ENCODE data around the gene MAST1.
"Not testable (repeated sequence)": the region's sequence is repeated elsewhere in the genome, so short reads cannot be mapped to it uniquely, and the experiment has no call there.

The MAST1 gene

GRCh38 chr19:12885749-12886650 lies 47.7 kb downstream of the MAST1 start:
- peak overlapping the region in 1 of 2 donors; percentile 49 for H3K9ac ChIP-seq (ENCODE audit: low read depth in 1 of 2, low read length in 2 of 2)
- H3K27me3 ChIP-seq (ENCODE audit: control insufficient read depth in 2 of 2, insufficient read depth in 2 of 2, low read length in 2 of 2) = no peaks in the 10 kb centered on the region

GRCh38 chr19:12886651-12886968 lies 48.3 kb downstream of the MAST1 start:
- peaks cover 14 to 17% of the 10 kb centered on the region in 2 donors for H3K4me1 ChIP-seq (ENCODE audit: control insufficient read depth in 2 of 2, insufficient read depth in 2 of 2, low read length in 2 of 2)
- no peak overlapping the region for H3K4me3 ChIP-seq (ENCODE audit: low read length in 2 of 2)
- no peaks in the 10 kb centered on the region for H3K36me3 ChIP-seq (ENCODE audit: control insufficient read depth in 2 of 2, insufficient read depth in 2 of 2, low read length in 2 of 2)
- H3K9me3 ChIP-seq (ENCODE audit: control insufficient read depth in 2 of 2, low read length in 2 of 2) = peaks cover 0 to 5% of the 10 kb centered on the region in 2 donors
- no peak overlapping the region for H3K27ac ChIP-seq (ENCODE audit: low read depth in 2 of 2, low read length in 2 of 2)
- H3K27me3 ChIP-seq (ENCODE audit: control insufficient read depth in 2 of 2, insufficient read depth in 2 of 2, low read length in 2 of 2) = no peaks in the 10 kb centered on the region
- no peak overlapping the region for H3K9ac ChIP-seq (ENCODE audit: low read depth in 1 of 2, low read length in 2 of 2)

More at GRCh38 chr19:12885749-12886650, 47.7 kb downstream of the MAST1 start:
- peaks cover 12 to 14% of the 10 kb centered on the region in 2 donors for H3K4me1 ChIP-seq (ENCODE audit: control insufficient read depth in 2 of 2, insufficient read depth in 2 of 2, low read length in 2 of 2)
- H3K4me3 ChIP-seq (ENCODE audit: low read length in 2 of 2) = peak overlapping the region; percentile 20 to 45
- no peaks in the 10 kb centered on the region for H3K36me3 ChIP-seq (ENCODE audit: control insufficient read depth in 2 of 2, insufficient read depth in 2 of 2, low read length in 2 of 2)
- H3K27ac ChIP-seq (ENCODE audit: low read depth in 2 of 2, low read length in 2 of 2) = no peak overlapping the region
- H3K9me3 ChIP-seq (ENCODE audit: control insufficient read depth in 2 of 2, low read length in 2 of 2) = peaks cover 0 to 5% of the 10 kb centered on the region in 2 donors

GRCh38 chr19:12886969-12887747 lies 48.8 kb downstream of the MAST1 start, which contains the start of gene KLF1:
KLF1 (minus strand) TSS chr19:12887201; CDS start chr19:12887140, 61 bp downstream.
- H3K9me3 ChIP-seq (ENCODE audit: control insufficient read depth in 2 of 2, low read length in 2 of 2) = peaks cover 0 to 5% of the 10 kb centered on the region in 2 donors
- no peaks in the 10 kb centered on the region for H3K27me3 ChIP-seq (ENCODE audit: control insufficient read depth in 2 of 2, insufficient read depth in 2 of 2, low read length in 2 of 2)
- peaks cover 19 to 22% of the 10 kb centered on the region in 2 donors for H3K4me1 ChIP-seq (ENCODE audit: control insufficient read depth in 2 of 2, insufficient read depth in 2 of 2, low read length in 2 of 2)
- H3K27ac ChIP-seq (ENCODE audit: low read depth in 2 of 2, low read length in 2 of 2) = no peak within 1 kb of the TSS
- peak within 1 kb of the TSS; percentile 20 to 45 for H3K4me3 ChIP-seq (ENCODE audit: low read length in 2 of 2)
- no peaks in the 10 kb centered on the region for H3K36me3 ChIP-seq (ENCODE audit: control insufficient read depth in 2 of 2, insufficient read depth in 2 of 2, low read length in 2 of 2)
- H3K9ac ChIP-seq (ENCODE audit: low read depth in 1 of 2, low read length in 2 of 2) = peak within 1 kb of the TSS in 1 of 2 donors; percentile 49

- Histone ChIP-seq H3K9ac (ENCODE audit: low read depth in 1 of 2, low read length in 2 of 2) (no peak overlapping the region), H3K36me3 (ENCODE audit: control insufficient read depth in 2 of 2, insufficient read depth in 2 of 2, low read length in 2 of 2) (no peaks in the 10 kb centered on the region), H3K27ac (ENCODE audit: low read depth in 2 of 2, low read length in 2 of 2) (no peak overlapping the region), H3K9me3 (ENCODE audit: control insufficient read depth in 2 of 2, low read length in 2 of 2) (peaks cover 0 to 5% of the 10 kb centered on the region in 2 donors), H3K4me1 (ENCODE audit: control insufficient read depth in 2 of 2, insufficient read depth in 2 of 2, low read length in 2 of 2) (peaks cover 19 to 22% of the 10 kb centered on the region in 2 donors), H3K27me3 (ENCODE audit: control insufficient read depth in 2 of 2, insufficient read depth in 2 of 2, low read length in 2 of 2) (no peaks in the 10 kb centered on the region), H3K4me3 (ENCODE audit: low read length in 2 of 2) (no peak overlapping the region)
Measured at GRCh38 chr19:12888006-12888603, 49.8 kb downstream of the MAST1 start.

- H3K9me3 ChIP-seq (ENCODE audit: control insufficient read depth in 2 of 2, low read length in 2 of 2); H3K9ac ChIP-seq (ENCODE audit: low read depth in 1 of 2, low read length in 2 of 2); H3K27me3 ChIP-seq (ENCODE audit: control insufficient read depth in 2 of 2, insufficient read depth in 2 of 2, low read length in 2 of 2): not testable (repeated sequence)
- Histone ChIP-seq H3K4me1 (ENCODE audit: control insufficient read depth in 2 of 2, insufficient read depth in 2 of 2, low read length in 2 of 2) (peaks cover 12 to 13% of the 10 kb centered on the region in 2 donors), H3K4me3 (ENCODE audit: low read length in 2 of 2) (peak overlapping the region; percentile 41 to 94), H3K27ac (ENCODE audit: low read depth in 2 of 2, low read length in 2 of 2) (peak overlapping the region in 1 of 2 donors; percentile 3), H3K36me3 (ENCODE audit: control insufficient read depth in 2 of 2, insufficient read depth in 2 of 2, low read length in 2 of 2) (peaks cover 0 to 15% of the 10 kb centered on the region in 2 donors)
Measured at GRCh38 chr19:12890299-12890786, 52.0 kb downstream of the MAST1 start.

GRCh38 chr19:12890787-12891552 lies 52.7 kb downstream of the MAST1 start, which contains the start of gene GCDH:
GCDH (plus strand) TSS chr19:12891160; CDS start chr19:12891305, 145 bp downstream.
- H3K9ac ChIP-seq (ENCODE audit: low read depth in 1 of 2, low read length in 2 of 2) = peak within 1 kb of the TSS; percentile 63 to 79
- H3K9me3 ChIP-seq (ENCODE audit: control insufficient read depth in 2 of 2, low read length in 2 of 2) = no peaks in the 10 kb centered on the region
- H3K4me3 ChIP-seq (ENCODE audit: low read length in 2 of 2) = peak within 1 kb of the TSS; percentile 85 to 94
- H3K27me3 ChIP-seq (ENCODE audit: control insufficient read depth in 2 of 2, insufficient read depth in 2 of 2, low read length in 2 of 2) = no peaks in the 10 kb centered on the region
- peak within 1 kb of the TSS; percentile 38 to 74 for H3K27ac ChIP-seq (ENCODE audit: low read depth in 2 of 2, low read length in 2 of 2)
- peaks cover 0 to 16% of the 10 kb centered on the region in 2 donors for H3K36me3 ChIP-seq (ENCODE audit: control insufficient read depth in 2 of 2, insufficient read depth in 2 of 2, low read length in 2 of 2)
- H3K4me1 ChIP-seq (ENCODE audit: control insufficient read depth in 2 of 2, insufficient read depth in 2 of 2, low read length in 2 of 2) = peaks cover 10 to 12% of the 10 kb centered on the region in 2 donors

- peak overlapping the region in 1 of 2 donors; percentile 74 for H3K27ac ChIP-seq (ENCODE audit: low read depth in 2 of 2, low read length in 2 of 2)
- H3K9ac ChIP-seq (ENCODE audit: low read depth in 1 of 2, low read length in 2 of 2) = peak overlapping the region; percentile 63 to 79
- H3K4me1 ChIP-seq (ENCODE audit: control insufficient read depth in 2 of 2, insufficient read depth in 2 of 2, low read length in 2 of 2) = peaks cover 10 to 12% of the 10 kb centered on the region in 2 donors
- peaks cover 0 to 23% of the 10 kb centered on the region in 2 donors for H3K36me3 ChIP-seq (ENCODE audit: control insufficient read depth in 2 of 2, insufficient read depth in 2 of 2, low read length in 2 of 2)
- H3K4me3 ChIP-seq (ENCODE audit: low read length in 2 of 2) = peak overlapping the region; percentile 85 to 94
- H3K9me3 ChIP-seq (ENCODE audit: control insufficient read depth in 2 of 2, low read length in 2 of 2) = no peaks in the 10 kb centered on the region
- no peaks in the 10 kb centered on the region for H3K27me3 ChIP-seq (ENCODE audit: control insufficient read depth in 2 of 2, insufficient read depth in 2 of 2, low read length in 2 of 2)
Measured at GRCh38 chr19:12891553-12892021, 53.3 kb downstream of the MAST1 start.

- H3K4me1 ChIP-seq (ENCODE audit: control insufficient read depth in 2 of 2, insufficient read depth in 2 of 2, low read length in 2 of 2) = peaks cover 10 to 12% of the 10 kb centered on the region in 2 donors
- H3K36me3 ChIP-seq (ENCODE audit: control insufficient read depth in 2 of 2, insufficient read depth in 2 of 2, low read length in 2 of 2) = peaks cover 6 to 30% of the 10 kb centered on the region in 2 donors
- H3K27me3 ChIP-seq (ENCODE audit: control insufficient read depth in 2 of 2, insufficient read depth in 2 of 2, low read length in 2 of 2) = no peaks in the 10 kb centered on the region
- H3K9ac ChIP-seq (ENCODE audit: low read depth in 1 of 2, low read length in 2 of 2) = no peak overlapping the region
- H3K27ac ChIP-seq (ENCODE audit: low read depth in 2 of 2, low read length in 2 of 2) = no peak overlapping the region
- H3K4me3 ChIP-seq (ENCODE audit: low read length in 2 of 2) = no peak overlapping the region
- no peaks in the 10 kb centered on the region for H3K9me3 ChIP-seq (ENCODE audit: control insufficient read depth in 2 of 2, low read length in 2 of 2)
Measured at GRCh38 chr19:12893582-12893981, 55.3 kb downstream of the MAST1 start.

- H3K4me3 ChIP-seq (ENCODE audit: low read length in 2 of 2) = no peak overlapping the region
- H3K9me3 ChIP-seq (ENCODE audit: control insufficient read depth in 2 of 2, low read length in 2 of 2) = no peaks in the 10 kb centered on the region
- H3K27me3 ChIP-seq (ENCODE audit: control insufficient read depth in 2 of 2, insufficient read depth in 2 of 2, low read length in 2 of 2) = no peaks in the 10 kb centered on the region
- H3K27ac ChIP-seq (ENCODE audit: low read depth in 2 of 2, low read length in 2 of 2) = no peak overlapping the region
- no peak overlapping the region for H3K9ac ChIP-seq (ENCODE audit: low read depth in 1 of 2, low read length in 2 of 2)
- peaks cover 6 to 30% of the 10 kb centered on the region in 2 donors for H3K36me3 ChIP-seq (ENCODE audit: control insufficient read depth in 2 of 2, insufficient read depth in 2 of 2, low read length in 2 of 2)
- peaks cover 6 to 7% of the 10 kb centered on the region in 2 donors for H3K4me1 ChIP-seq (ENCODE audit: control insufficient read depth in 2 of 2, insufficient read depth in 2 of 2, low read length in 2 of 2)
Measured at GRCh38 chr19:12896460-12896859, 58.1 kb downstream of the MAST1 start.

Data from mucosa of rectum (tissue), 2 donors.